Upper lobe of left lung (tissue), 6 donors: ENCODE data around the gene ZMYM3. TPM values are rescaled to one million over a fixed set of nuclear protein-coding genes. Genes with fewer than 3 reads are reported as not detected.

Source experiments
- ATAC-seq, 2 donors: fragments of 200-7000 bp; cut with Tn5 transposase; one replicate each; pipeline ENCODE4 v1.9.1; 2022; ENCODE audit warnings: mild to moderate bottlenecking in 2 of 2, moderate library complexity in 2 of 2; ENCODE audit not compliant: low FRiP score in 2 of 2
- DNase-seq, 2 donors: peaks; one replicate each; pipeline ENCODE4 v3.0.0-alpha.2; 2019 to 2020
- H3K27ac ChIP-seq, 4 donors: fragments of 200-600 bp; sonication (generic); one replicate each; pipeline ENCODE4 v1.5.1; 2016 to 2019
- H3K27me3 ChIP-seq, 4 donors: fragments of 200-600 bp; sonication (generic); one replicate each; pipeline ENCODE4 v1.5.1; 2017 to 2019
- H3K36me3 ChIP-seq, 4 donors: fragments of 200-600 bp; sonication (generic); one replicate each; pipeline ENCODE4 v1.5.1; 2016 to 2019
- H3K4me1 ChIP-seq, 4 donors: fragments of 200-600 bp; sonication (generic); one replicate each; pipeline ENCODE4 v1.5.1; 2018 to 2019
- H3K4me3 ChIP-seq, 4 donors: fragments of 200-600 bp; sonication (generic); one replicate each; pipeline ENCODE4 v1.5.1; 2017 to 2019; ENCODE audit warnings: mild to moderate bottlenecking in 2 of 4, moderate library complexity in 1 of 4
- H3K9me3 ChIP-seq, 4 donors: fragments of 200-600 bp; sonication (generic); one replicate each; pipeline ENCODE4 v1.5.1; 2018 to 2019
- EP300 ChIP-seq, 4 donors: sonication (generic); formaldehyde crosslinking; IDR thresholded peaks; one replicate each; pipeline ENCODE4 v1.5.1; 2017; ENCODE audit warnings: antibody characterized with exemption in 4 of 4, control low read depth in 2 of 4
- POLR2A ChIP-seq, 4 donors: fragments of 450-650 bp; IDR thresholded peaks; one replicate each; pipeline ENCODE4 v1.5.1; 2016 to 2017; ENCODE audit warnings: antibody characterized with exemption in 4 of 4, mild to moderate bottlenecking in 2 of 4
- POLR2AphosphoS5 ChIP-seq, 2 donors: sonication (generic); formaldehyde crosslinking; IDR thresholded peaks; one replicate each; pipeline ENCODE4 v1.5.1; 2017; ENCODE audit warnings: antibody characterized with exemption in 2 of 2
- WGBS, 2 donors: methylation state at CpG; one replicate each; pipeline ENCODE4 v1.1.5; 2017 to 2018; 5-methylcytosine and 5-hydroxymethylcytosine counted together
- total RNA-seq, 6 donors: library from RNA; depleted of rRNA in 4 of 6; stranded (reverse); fragments of >200 nt in 4 of 6; gene quantifications; one replicate each; pipeline versions ENCODE4 v1.1.0 to v1.2.1, GENCODE V29; 2016 to 2021
- TF ChIP-seq, protein P1 (sequence below), 6 experiments: fragments of 450-650 bp in 4 of 6; fragments of 200-600 bp in 2 of 6; sonication (generic) in 2 of 6; IDR thresholded peaks; one replicate each; pipeline ENCODE4 v1.5.1; 2016 to 2019; ENCODE audit warnings: antibody characterized with exemption in 6 of 6
- donor health status: DM: no; HTN: no; CAD: no; lungs with moderate emphysema.
- donor health status: DM: no; HTN: yes; CAD: no; lungs with severe emphysema.

ZMYM3 gene
- total RNA-seq, 6 donors from 2014 or later: 12.8 to 32.5 (median 21.6) TPM

DNA sequence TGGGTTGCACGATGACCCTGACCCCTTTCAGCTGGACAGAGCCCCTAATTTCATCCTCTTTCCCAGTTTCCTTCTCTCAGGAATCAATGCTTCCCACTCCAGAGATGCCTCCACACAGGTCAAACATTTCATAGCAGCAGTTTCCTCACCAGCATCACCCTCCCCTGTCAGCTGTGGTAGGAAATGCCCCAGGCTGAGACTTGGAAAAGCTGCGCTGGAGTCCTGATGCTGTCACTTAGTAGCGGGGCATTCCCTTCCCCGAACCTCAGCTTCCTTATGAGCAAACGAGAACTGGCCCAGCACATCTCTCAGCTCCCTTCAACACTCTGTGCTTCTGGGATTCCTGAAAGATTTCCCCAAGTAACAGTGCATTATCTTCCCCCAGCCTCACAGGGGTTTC is 28.3 kb downstream of the ZMYM3 start:
- Histone ChIP-seq H3K27ac (no peak overlapping the region), H3K4me3 (no peak overlapping the region), H3K27me3 (no peaks in the 10 kb centered on the region), H3K4me1 (no peaks in the 10 kb centered on the region), H3K9me3 (no peaks in the 10 kb centered on the region), H3K36me3 (no peaks in the 10 kb centered on the region)
- 68% methylated on average over 5 of the region's 5 CpGs; no CpG with 5 or more reads in 1 of the 2 donors for WGBS, 2 donors
- no peak for TF ChIP-seq EP300 (IDR thresholded peaks at IDR 0.05)
- TF ChIP-seq, protein P1, sequence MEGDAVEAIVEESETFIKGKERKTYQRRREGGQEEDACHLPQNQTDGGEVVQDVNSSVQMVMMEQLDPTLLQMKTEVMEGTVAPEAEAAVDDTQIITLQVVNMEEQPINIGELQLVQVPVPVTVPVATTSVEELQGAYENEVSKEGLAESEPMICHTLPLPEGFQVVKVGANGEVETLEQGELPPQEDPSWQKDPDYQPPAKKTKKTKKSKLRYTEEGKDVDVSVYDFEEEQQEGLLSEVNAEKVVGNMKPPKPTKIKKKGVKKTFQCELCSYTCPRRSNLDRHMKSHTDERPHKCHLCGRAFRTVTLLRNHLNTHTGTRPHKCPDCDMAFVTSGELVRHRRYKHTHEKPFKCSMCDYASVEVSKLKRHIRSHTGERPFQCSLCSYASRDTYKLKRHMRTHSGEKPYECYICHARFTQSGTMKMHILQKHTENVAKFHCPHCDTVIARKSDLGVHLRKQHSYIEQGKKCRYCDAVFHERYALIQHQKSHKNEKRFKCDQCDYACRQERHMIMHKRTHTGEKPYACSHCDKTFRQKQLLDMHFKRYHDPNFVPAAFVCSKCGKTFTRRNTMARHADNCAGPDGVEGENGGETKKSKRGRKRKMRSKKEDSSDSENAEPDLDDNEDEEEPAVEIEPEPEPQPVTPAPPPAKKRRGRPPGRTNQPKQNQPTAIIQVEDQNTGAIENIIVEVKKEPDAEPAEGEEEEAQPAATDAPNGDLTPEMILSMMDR (IDR thresholded peaks at IDR 0.05): no peak
- ATAC-seq: no peak
- DNase-seq: no peak

DNA sequence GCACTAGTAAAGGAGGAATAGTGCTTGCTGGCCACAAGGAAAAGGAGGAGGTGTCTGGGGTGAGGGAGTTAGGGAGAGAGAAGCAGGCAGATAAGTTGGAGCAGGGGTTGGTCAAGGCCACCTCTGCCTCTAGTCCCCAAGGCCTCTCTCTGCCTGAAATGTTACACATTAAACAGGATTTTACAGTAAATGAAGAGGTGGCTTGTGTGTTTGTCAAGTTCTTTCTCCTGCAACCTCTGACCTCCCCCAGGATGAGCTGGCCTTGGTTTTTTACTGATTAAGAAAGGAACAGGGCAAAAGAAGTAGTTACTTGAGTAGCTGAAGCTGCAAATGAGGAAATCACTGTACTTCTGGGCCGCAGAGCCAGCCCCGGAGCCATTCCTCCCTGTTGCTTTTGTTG is 28.9 kb downstream of the ZMYM3 start:
- no peaks in the 10 kb centered on the region for H3K4me1 ChIP-seq
- ATAC-seq: no peak
- no peak overlapping the region for H3K4me3 ChIP-seq
- WGBS, 2 donors: 19 to 47% methylated on average over 2 of the region's 2 CpGs
- TF ChIP-seq POLR2A (IDR thresholded peaks at IDR 0.05): no peak
- TF ChIP-seq EP300 (IDR thresholded peaks at IDR 0.05): no peak
- TF ChIP-seq, protein P1 (IDR thresholded peaks at IDR 0.05): no peak
- TF ChIP-seq POLR2AphosphoS5 (IDR thresholded peaks at IDR 0.05): no peak
- H3K9me3 ChIP-seq: no peaks in the 10 kb centered on the region
- no peak overlapping the region for H3K27ac ChIP-seq
- no peaks in the 10 kb centered on the region for H3K36me3 ChIP-seq
- H3K27me3 ChIP-seq: no peaks in the 10 kb centered on the region
- DNase-seq: no peak

DNA sequence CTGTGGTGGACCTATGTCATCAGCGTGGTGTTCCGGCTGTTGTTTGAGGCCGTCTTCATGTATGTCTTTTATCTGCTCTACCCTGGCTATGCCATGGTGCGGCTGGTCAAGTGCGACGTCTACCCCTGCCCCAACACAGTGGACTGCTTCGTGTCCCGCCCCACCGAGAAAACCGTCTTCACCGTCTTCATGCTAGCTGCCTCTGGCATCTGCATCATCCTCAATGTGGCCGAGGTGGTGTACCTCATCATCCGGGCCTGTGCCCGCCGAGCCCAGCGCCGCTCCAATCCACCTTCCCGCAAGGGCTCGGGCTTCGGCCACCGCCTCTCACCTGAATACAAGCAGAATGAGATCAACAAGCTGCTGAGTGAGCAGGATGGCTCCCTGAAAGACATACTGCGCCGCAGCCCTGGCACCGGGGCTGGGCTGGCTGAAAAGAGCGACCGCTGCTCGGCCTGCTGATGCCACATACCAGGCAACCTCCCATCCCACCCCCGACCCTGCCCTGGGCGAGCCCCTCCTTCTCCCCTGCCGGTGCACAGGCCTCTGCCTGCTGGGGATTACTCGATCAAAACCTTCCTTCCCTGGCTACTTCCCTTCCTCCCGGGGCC is 29.7 kb downstream of the ZMYM3 start:
- H3K4me1 ChIP-seq: no peaks in the 10 kb centered on the region
- H3K36me3 ChIP-seq: no peaks in the 10 kb centered on the region
- peak in 1 of 2 donors; percentile 7 for ATAC-seq
- TF ChIP-seq, protein P1 (IDR thresholded peaks at IDR 0.05): no peak
- TF ChIP-seq EP300 (IDR thresholded peaks at IDR 0.05) (no peak), POLR2A (IDR thresholded peaks at IDR 0.05) (no peak), POLR2AphosphoS5 (IDR thresholded peaks at IDR 0.05) (no peak)
- H3K4me3 ChIP-seq: no peak overlapping the region
- peak in 1 of 2 donors; percentile 47 for DNase-seq
- H3K9me3 ChIP-seq: no peaks in the 10 kb centered on the region
- WGBS, 2 donors: 84 to 85% methylated on average over 7 to 32 of the region's 32 CpGs
- no peaks in the 10 kb centered on the region for H3K27me3 ChIP-seq
- no peak overlapping the region for H3K27ac ChIP-seq

GRCh38 chrX:71222929-71223328 is 31.0 kb downstream of the ZMYM3 start, which contains the start of gene GJB1:
Gene GJB1 (plus strand): TSS chrX:71223224. CDS start chrX:71223708, 484 bp downstream.
- Histone ChIP-seq H3K27me3 (no peaks in the 10 kb centered on the region), H3K4me3 (no peak within 1 kb of the TSS), H3K9me3 (no peaks in the 10 kb centered on the region), H3K27ac (no peak within 1 kb of the TSS), H3K36me3 (no peaks in the 10 kb centered on the region), H3K4me1 (no peaks in the 10 kb centered on the region)
- DNase-seq (no peak), ATAC-seq (no peak)
- 87 to 100% methylated on average over 1 to 18 of the region's 18 CpGs for WGBS, 2 donors
- no peak for TF ChIP-seq POLR2A (IDR thresholded peaks at IDR 0.05)
- TF ChIP-seq POLR2AphosphoS5 (IDR thresholded peaks at IDR 0.05): no peak
- TF ChIP-seq, protein P1 (IDR thresholded peaks at IDR 0.05): no peak
- TF ChIP-seq EP300 (IDR thresholded peaks at IDR 0.05): no peak

DNA sequence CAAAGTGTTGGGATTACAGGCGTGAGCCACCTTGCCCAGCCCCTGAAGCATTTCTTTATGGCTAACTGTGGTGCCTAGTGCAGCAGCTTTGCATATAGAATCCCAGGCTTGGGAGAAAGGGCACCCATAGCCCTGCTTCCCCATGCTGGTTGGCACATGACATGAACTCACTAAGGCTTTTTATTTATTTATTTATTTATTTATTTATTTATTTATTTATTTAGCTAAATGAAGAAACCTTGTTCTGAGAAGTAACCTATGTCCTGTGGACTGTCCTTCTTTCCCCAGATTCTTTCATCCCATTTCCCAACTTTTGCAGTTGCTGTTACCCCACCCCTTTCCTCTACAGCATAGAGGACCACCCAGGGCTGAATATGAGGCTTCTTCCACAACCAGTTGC is 32.8 kb downstream of the ZMYM3 start:
- Histone ChIP-seq H3K36me3 (no peaks in the 10 kb centered on the region), H3K4me3 (no peak overlapping the region), H3K27me3 (no peaks in the 10 kb centered on the region), H3K9me3 (no peaks in the 10 kb centered on the region), H3K4me1 (no peaks in the 10 kb centered on the region), H3K27ac (no peak overlapping the region)
- 89 to 90% methylated on average over 1 of the region's 1 CpG for WGBS, 2 donors
- ATAC-seq (no peak), DNase-seq (no peak)
- no peak for TF ChIP-seq POLR2AphosphoS5 (IDR thresholded peaks at IDR 0.05)
- no peak for TF ChIP-seq POLR2A (IDR thresholded peaks at IDR 0.05)
- TF ChIP-seq, protein P1 (IDR thresholded peaks at IDR 0.05): no peak
- TF ChIP-seq EP300 (IDR thresholded peaks at IDR 0.05): no peak
